HG02678 (cell line): ENCODE data around the gene EGFL7.

ENCODE experiments used
- ATAC-seq: cut with Tn5 transposase; IDR thresholded peaks from one replicate; pipeline ENCODE4 v1.9.1; 2021; ENCODE audit warnings: mild to moderate bottlenecking, moderate library complexity; ENCODE audit not compliant: unreplicated experiment

Gene EGFL7

DNA sequence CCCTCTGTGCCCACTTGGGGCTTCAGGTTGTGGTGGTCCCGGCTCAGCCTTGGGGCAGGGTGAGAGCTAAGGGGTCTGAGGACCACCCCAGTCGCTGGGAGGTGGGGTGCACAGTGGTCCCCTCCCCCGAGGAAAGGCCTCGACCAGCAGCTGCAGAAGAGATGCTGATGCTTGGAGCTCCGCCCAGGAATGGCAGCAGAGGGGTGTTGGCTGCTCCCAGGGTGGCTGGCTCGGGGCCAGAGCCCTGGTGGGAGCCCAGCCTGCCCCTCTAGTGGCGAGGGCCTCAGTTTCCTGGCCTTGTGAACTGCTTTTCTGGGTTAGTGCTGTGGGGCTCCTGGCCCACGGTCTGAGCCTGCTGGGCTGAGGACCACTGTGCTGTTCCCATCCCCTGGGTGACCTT, 50.8 kb downstream of the EGFL7 start:
- ATAC-seq = no peak

- ATAC-seq = no peak
Observed at GRCh38 chr9:136714096-136714892, 51.6 kb downstream of the EGFL7 start.

GRCh38 chr9:136714893-136715274, 52.2 kb downstream of the EGFL7 start:
- ATAC-seq = no peak

- no peak for ATAC-seq
Observed at GRCh38 chr9:136717399-136717798, 54.7 kb downstream of the EGFL7 start.

- no peak for ATAC-seq
Observed at GRCh38 chr9:136718345-136719194, 55.9 kb downstream of the EGFL7 start.

DNA sequence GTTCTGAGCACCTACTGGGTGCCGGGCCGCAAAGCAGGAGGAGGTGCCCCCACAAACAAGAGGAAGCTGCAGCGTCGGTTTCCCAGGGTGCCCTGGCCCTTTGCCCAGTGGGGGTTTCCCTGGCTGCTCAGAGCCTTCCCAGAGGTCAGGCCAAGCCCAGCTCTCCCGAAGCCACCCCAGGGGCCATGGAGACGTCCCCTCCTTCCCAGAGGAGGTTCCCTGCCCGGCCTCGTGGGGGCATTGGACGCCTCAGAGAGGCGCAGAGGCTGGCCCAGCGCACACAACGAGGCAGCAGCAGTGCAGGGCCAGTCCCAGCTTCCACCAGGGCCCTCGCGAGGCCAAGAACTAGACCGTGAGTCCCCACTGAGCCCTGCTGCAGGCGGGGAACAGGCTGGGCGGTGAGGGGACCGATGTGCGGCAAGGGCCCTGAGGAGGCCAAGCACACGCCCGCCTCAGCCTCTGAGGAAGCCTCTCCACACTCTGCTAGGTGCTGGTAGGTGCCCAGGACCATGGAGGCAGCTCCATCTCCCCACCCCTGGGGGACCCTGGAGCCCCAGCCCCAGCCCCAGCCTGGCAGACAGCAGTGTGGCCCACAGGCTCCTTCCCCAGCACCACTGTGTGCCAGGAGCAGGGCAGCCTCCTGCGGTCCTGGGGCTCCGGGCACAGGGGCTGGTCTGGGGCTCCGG, 56.6 kb downstream of the EGFL7 start:
- ATAC-seq = no peak

DNA sequence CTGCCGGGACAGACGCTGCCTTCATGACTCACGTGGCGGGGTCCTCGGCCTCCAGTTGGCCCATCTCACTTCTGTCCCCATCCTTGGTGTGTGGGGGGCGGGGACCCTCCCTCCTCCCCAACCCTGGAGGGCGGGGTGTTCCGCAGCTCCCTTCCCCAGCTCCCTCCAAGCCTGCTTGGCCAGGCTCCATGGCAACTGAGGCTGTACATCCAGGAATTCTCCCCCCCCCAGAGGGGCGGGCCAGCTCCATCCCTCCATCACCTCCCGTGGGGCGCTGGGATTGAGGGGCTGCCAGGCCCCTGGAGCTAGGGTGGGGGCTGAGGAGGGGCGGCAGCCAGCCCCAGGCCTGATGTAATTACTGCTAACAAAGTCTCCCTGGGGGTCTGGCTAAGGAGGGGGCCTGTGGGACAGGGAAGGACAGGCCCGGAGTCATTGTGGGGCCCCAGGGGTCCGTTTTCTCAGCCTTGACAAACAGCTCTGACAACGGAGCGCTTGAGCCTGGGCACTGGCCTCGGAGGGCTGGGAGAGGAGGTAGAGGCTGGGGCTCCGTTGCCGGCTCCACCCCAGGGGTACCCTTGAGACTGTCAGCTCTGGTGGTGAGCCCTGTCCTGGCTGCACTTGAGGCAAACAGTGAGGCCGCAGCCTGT, 57.7 kb downstream of the EGFL7 start:
- ATAC-seq = no peak

- no peak for ATAC-seq
Observed at GRCh38 chr9:136720898-136721338, 58.2 kb downstream of the EGFL7 start.

DNA sequence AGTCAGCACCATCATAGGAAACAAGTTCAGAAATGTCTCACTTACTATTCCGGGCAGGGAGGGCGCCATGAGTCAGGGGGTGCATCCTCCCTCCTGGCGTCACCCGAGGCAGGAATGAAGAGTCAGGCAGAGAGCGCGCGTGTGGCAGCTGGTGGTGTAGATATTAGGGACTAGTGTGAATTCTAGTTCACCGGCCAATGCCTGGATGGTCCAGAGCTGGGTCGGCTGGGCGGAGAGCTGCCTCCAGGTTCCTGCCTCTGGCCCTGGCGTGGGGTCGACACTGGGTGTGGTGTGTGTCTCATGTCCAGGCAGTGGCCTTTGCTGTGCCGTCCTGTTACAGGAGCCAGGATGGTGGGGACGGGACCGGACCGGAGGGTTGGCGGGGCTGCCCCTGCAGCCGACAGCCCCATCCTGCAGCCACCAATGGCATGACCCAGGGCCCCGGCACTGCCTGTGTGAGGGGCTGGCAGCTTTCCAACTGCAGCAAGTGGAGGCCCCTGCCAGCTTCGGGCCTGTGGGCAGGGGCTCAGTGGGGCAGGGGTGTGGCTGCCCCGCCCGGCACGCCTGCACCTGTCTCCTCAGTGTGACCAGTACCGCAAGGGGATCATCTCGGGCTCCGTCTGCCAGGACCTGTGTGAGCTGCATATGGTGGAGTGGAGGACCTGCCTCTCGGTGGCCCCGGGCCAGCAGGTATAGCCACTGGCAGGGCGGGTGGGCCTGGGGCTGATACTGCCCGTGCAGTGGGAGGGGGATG, 58.8 kb downstream of the EGFL7 start:
- no peak for ATAC-seq
